NK-92 treated with Interleukin-12 subunit alpha and Interleukin-12 subunit beta, amount 100 ng/mL, for 24 hours (cell line): ENCODE data around the gene TMEM14C.

ENCODE experiments used
- DNase-seq: peaks from one replicate; lab custom pipeline; 2025; lab: John Stamatoyannopoulos, UW

Gene TMEM14C

GRCh38 chr6:10722820-10723566 is at the start of gene TMEM14C:
Gene TMEM14C (plus strand): TSS chr6:10723070. CDS start chr6:10724614, 1,544 bp downstream.
- no peak for DNase-seq

GRCh38 chr6:10676403-10676802 is 46.5 kb upstream of the TMEM14C start:
- no peak for DNase-seq

- no peak for DNase-seq
Observed at GRCh38 chr6:10678456-10678855, 44.4 kb upstream of the TMEM14C start.

- DNase-seq, result no peak
Observed at GRCh38 chr6:10681795-10682194, 41.1 kb upstream of the TMEM14C start.

- no peak for DNase-seq
Observed at GRCh38 chr6:10682355-10682988, 40.4 kb upstream of the TMEM14C start.

- no peak for DNase-seq
Observed at GRCh38 chr6:10684618-10685017, 38.3 kb upstream of the TMEM14C start.

GRCh38 chr6:10685092-10685915 is 37.6 kb upstream of the TMEM14C start:
- DNase-seq, result no peak

- no peak for DNase-seq
Observed at GRCh38 chr6:10686901-10687300, 36.0 kb upstream of the TMEM14C start.

- no peak for DNase-seq
Observed at GRCh38 chr6:10687582-10687981, 35.3 kb upstream of the TMEM14C start.

- no peak for DNase-seq
Observed at GRCh38 chr6:10690651-10691445, 32.0 kb upstream of the TMEM14C start.

GRCh38 chr6:10692965-10693538 is 29.8 kb upstream of the TMEM14C start:
- DNase-seq, result no peak

- peak; percentile 90 for DNase-seq
Observed at GRCh38 chr6:10694302-10695085, 28.4 kb upstream of the TMEM14C start, which contains the start of the genes C6orf52 and PAK1IP1. Gene C6orf52 (minus strand): TSS chr6:10694616. CDS start chr6:10687550, 7,066 bp downstream. Gene PAK1IP1 (plus strand): TSS chr6:10694972. CDS start chr6:10694986, 14 bp downstream.

- DNase-seq, result no peak
Observed at GRCh38 chr6:10695086-10695657, 27.7 kb upstream of the TMEM14C start.

- DNase-seq, result no peak
Observed at GRCh38 chr6:10696655-10697054, 26.2 kb upstream of the TMEM14C start.

- DNase-seq, result no peak
Observed at GRCh38 chr6:10713962-10714361, 8.9 kb upstream of the TMEM14C start.

- no peak for DNase-seq
Observed at GRCh38 chr6:10719296-10719963, 3.4 kb upstream of the TMEM14C start.

- DNase-seq, result no peak
Observed at GRCh38 chr6:10719964-10720264, 3.0 kb upstream of the TMEM14C start.

- no peak for DNase-seq
Observed at GRCh38 chr6:10720265-10720959, 2.5 kb upstream of the TMEM14C start.
